Sigmoid colon (tissue), 4 donors: ENCODE measurements around the gene SURF1.

Experiments used
- CTCF ChIP-seq, 4 experiments: fragments of 450-650 bp in 3 of 4; fragments of 200-600 bp in 1 of 4; IDR thresholded peaks; one replicate each; pipeline ENCODE4 v1.5.1; 2016 to 2019; ENCODE audit warnings: antibody characterized with exemption in 4 of 4, mild to moderate bottlenecking in 3 of 4, moderate library complexity in 2 of 4
- POLR2A ChIP-seq, 2 donors: fragments of 450-650 bp; IDR thresholded peaks; one replicate each; pipeline ENCODE4 v1.6.1; 2016; ENCODE audit warnings: antibody characterized with exemption in 2 of 2, mild to moderate bottlenecking in 2 of 2, moderate library complexity in 2 of 2
- POLR2AphosphoS5 ChIP-seq, 4 donors: sonication (generic); formaldehyde crosslinking; IDR thresholded peaks; one replicate each; pipeline ENCODE4 v1.6.1; 2017; ENCODE audit warnings: antibody characterized with exemption in 4 of 4

DNA sequence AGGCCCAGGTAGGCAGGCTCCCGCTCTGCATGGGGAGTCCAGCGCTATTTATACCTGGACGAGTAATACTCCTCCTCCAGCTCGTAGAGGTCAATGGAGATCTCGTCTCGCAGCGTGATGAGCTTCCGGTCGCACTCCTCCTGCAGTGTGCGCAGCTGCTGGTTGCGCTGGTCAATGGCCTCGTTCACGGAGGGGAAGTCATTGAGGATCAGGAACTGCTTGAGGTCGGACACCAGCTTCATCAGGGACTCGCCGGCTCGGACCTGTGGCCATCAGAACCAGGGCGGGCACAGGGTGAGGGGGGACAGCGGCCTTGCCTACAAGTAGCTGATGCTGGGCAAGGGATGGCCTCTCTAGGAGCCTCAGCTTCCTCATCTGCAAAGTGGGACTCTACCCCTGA, 12.2 kb downstream of the SURF1 start:
- no peak for TF ChIP-seq POLR2A (IDR thresholded peaks at IDR 0.05)
- no peak for TF ChIP-seq CTCF (IDR thresholded peaks at IDR 0.05)
- no peak for TF ChIP-seq POLR2AphosphoS5 (IDR thresholded peaks at IDR 0.05)
